ENCODE measurements around the gene KRT14.
"Not testable (repeated sequence)": the region's sequence is repeated elsewhere in the genome, so short reads cannot be mapped to it uniquely, and the experiment has no call there.

Gene KRT14

GRCh38 chr17:41624208-41625101 lies 37.8 kb upstream of the KRT14 start, which contains the start of gene KRT17:
TSS of gene KRT17 (minus strand) at chr17:41624575. CDS start at chr17:41624509, 66 bp downstream.
- no peaks in the 10 kb centered on the region for H3K79me2 ChIP-seq (ENCODE audit: insufficient read depth, low read length)
- H3F3A ChIP-seq (ENCODE audit: insufficient read depth, low read length) = no peaks in the 10 kb centered on the region
- no peaks in the 10 kb centered on the region for H3K9me2 ChIP-seq (ENCODE audit: low read depth, low read length)
- H4K20me1 ChIP-seq (ENCODE audit: insufficient read depth, low read length) = no peaks in the 10 kb centered on the region
- no peaks in the 10 kb centered on the region for H3K4me1 ChIP-seq (ENCODE audit: insufficient read depth, low read length, severe bottlenecking)
- H3K36me3 ChIP-seq (ENCODE audit: insufficient read depth, low read length) = no peaks in the 10 kb centered on the region
- no peaks in the 10 kb centered on the region for H3K27me3 ChIP-seq (ENCODE audit: insufficient read depth, low read length)
- H3K9ac ChIP-seq (ENCODE audit: low read length) = no peak within 1 kb of the TSS
- no peaks in the 10 kb centered on the region for H3K9me3 ChIP-seq (ENCODE audit: low read length)
- no peak within 1 kb of the TSS for H2AFZ ChIP-seq (ENCODE audit: low read length)
- H3K27ac ChIP-seq (ENCODE audit: low read depth, low read length, poor library complexity, severe bottlenecking) = no peak within 1 kb of the TSS
- no peak for TF ChIP-seq CTCF (IDR thresholded peaks at IDR 0.05; ENCODE audit: low read length)
- TF ChIP-seq EZH2 (IDR thresholded peaks at IDR 0.05; ENCODE audit: borderline replicate concordance, low read length) = no peak
- no peak within 1 kb of the TSS for H3K4me3 ChIP-seq (ENCODE audit: low read depth, low read length, poor library complexity, severe bottlenecking)
- no peak within 1 kb of the TSS for H3K4me2 ChIP-seq (ENCODE audit: low read length)

- not testable (repeated sequence) for H3K9me3 ChIP-seq (ENCODE audit: low read length); H3K36me3 ChIP-seq (ENCODE audit: insufficient read depth, low read length); H2AFZ ChIP-seq (ENCODE audit: low read length); H3F3A ChIP-seq (ENCODE audit: insufficient read depth, low read length); H3K4me1 ChIP-seq (ENCODE audit: insufficient read depth, low read length, severe bottlenecking); H3K27me3 ChIP-seq (ENCODE audit: insufficient read depth, low read length); H3K27ac ChIP-seq (ENCODE audit: low read depth, low read length, poor library complexity, severe bottlenecking); H3K4me3 ChIP-seq (ENCODE audit: low read depth, low read length, poor library complexity, severe bottlenecking); H3K9me2 ChIP-seq (ENCODE audit: low read depth, low read length); H3K4me2 ChIP-seq (ENCODE audit: low read length); H3K9ac ChIP-seq (ENCODE audit: low read length); H3K79me2 ChIP-seq (ENCODE audit: insufficient read depth, low read length); H4K20me1 ChIP-seq (ENCODE audit: insufficient read depth, low read length)
Measured at GRCh38 chr17:41623184-41623861, 36.6 kb upstream of the KRT14 start.

GRCh38 chr17:41622340-41623183 lies 35.9 kb upstream of the KRT14 start:
- not testable (repeated sequence) for H3F3A ChIP-seq (ENCODE audit: insufficient read depth, low read length); H3K4me2 ChIP-seq (ENCODE audit: low read length); H3K4me1 ChIP-seq (ENCODE audit: insufficient read depth, low read length, severe bottlenecking); H3K9me3 ChIP-seq (ENCODE audit: low read length); H3K36me3 ChIP-seq (ENCODE audit: insufficient read depth, low read length); H3K27ac ChIP-seq (ENCODE audit: low read depth, low read length, poor library complexity, severe bottlenecking); H3K4me3 ChIP-seq (ENCODE audit: low read depth, low read length, poor library complexity, severe bottlenecking); H2AFZ ChIP-seq (ENCODE audit: low read length); H3K27me3 ChIP-seq (ENCODE audit: insufficient read depth, low read length); H3K9ac ChIP-seq (ENCODE audit: low read length); H3K79me2 ChIP-seq (ENCODE audit: insufficient read depth, low read length); H4K20me1 ChIP-seq (ENCODE audit: insufficient read depth, low read length); H3K9me2 ChIP-seq (ENCODE audit: low read depth, low read length)

- H3F3A ChIP-seq (ENCODE audit: insufficient read depth, low read length) = no peaks in the 10 kb centered on the region
- H3K9me3 ChIP-seq (ENCODE audit: low read length) = no peaks in the 10 kb centered on the region
- H3K36me3 ChIP-seq (ENCODE audit: insufficient read depth, low read length) = no peaks in the 10 kb centered on the region
- no peaks in the 10 kb centered on the region for H3K9me2 ChIP-seq (ENCODE audit: low read depth, low read length)
- no peaks in the 10 kb centered on the region for H3K4me1 ChIP-seq (ENCODE audit: insufficient read depth, low read length, severe bottlenecking)
- no peak overlapping the region for H3K9ac ChIP-seq (ENCODE audit: low read length)
- no peak overlapping the region for H2AFZ ChIP-seq (ENCODE audit: low read length)
- no peaks in the 10 kb centered on the region for H3K27me3 ChIP-seq (ENCODE audit: insufficient read depth, low read length)
- H3K4me3 ChIP-seq (ENCODE audit: low read depth, low read length, poor library complexity, severe bottlenecking) = no peak overlapping the region
- no peaks in the 10 kb centered on the region for H3K79me2 ChIP-seq (ENCODE audit: insufficient read depth, low read length)
- H4K20me1 ChIP-seq (ENCODE audit: insufficient read depth, low read length) = no peaks in the 10 kb centered on the region
- TF ChIP-seq CTCF (IDR thresholded peaks at IDR 0.05; ENCODE audit: low read length) (no peak), EZH2 (IDR thresholded peaks at IDR 0.05; ENCODE audit: borderline replicate concordance, low read length) (no peak)
- no peak overlapping the region for H3K27ac ChIP-seq (ENCODE audit: low read depth, low read length, poor library complexity, severe bottlenecking)
- no peak overlapping the region for H3K4me2 ChIP-seq (ENCODE audit: low read length)
Measured at GRCh38 chr17:41621916-41622315, 35.2 kb upstream of the KRT14 start.

- not testable (repeated sequence) for H3K4me1 ChIP-seq (ENCODE audit: insufficient read depth, low read length, severe bottlenecking); H3K79me2 ChIP-seq (ENCODE audit: insufficient read depth, low read length); H3K4me2 ChIP-seq (ENCODE audit: low read length); H3K9me2 ChIP-seq (ENCODE audit: low read depth, low read length); H4K20me1 ChIP-seq (ENCODE audit: insufficient read depth, low read length); H3K9me3 ChIP-seq (ENCODE audit: low read length); H3K9ac ChIP-seq (ENCODE audit: low read length); H2AFZ ChIP-seq (ENCODE audit: low read length); H3F3A ChIP-seq (ENCODE audit: insufficient read depth, low read length); H3K27me3 ChIP-seq (ENCODE audit: insufficient read depth, low read length); H3K36me3 ChIP-seq (ENCODE audit: insufficient read depth, low read length); H3K27ac ChIP-seq (ENCODE audit: low read depth, low read length, poor library complexity, severe bottlenecking); H3K4me3 ChIP-seq (ENCODE audit: low read depth, low read length, poor library complexity, severe bottlenecking)
Measured at GRCh38 chr17:41621435-41621817, 34.7 kb upstream of the KRT14 start.

All from OCI-LY1 (cell line).